H1 (cell line): Measurements from ENCODE around the gene MEMO1. TPM values are rescaled to one million over a fixed set of nuclear protein-coding genes. Genes with fewer than 3 reads are reported as not detected.

ENCODE experiments used
- CTCF ChIA-PET: fragments of 300-600 bp; sonication (Branson Sonifier 250); formaldehyde crosslinking; loops from one replicate; lab custom pipeline; 2021; ENCODE audit not compliant: partially characterized antibody; lab: Charles Lee
- POLR2A ChIA-PET: fragments of 300-600 bp; sonication (Branson Sonifier 250); formaldehyde crosslinking; loops from one replicate; lab custom pipeline; 2021; ENCODE audit warnings: inconsistent platforms; ENCODE audit not compliant: partially characterized antibody; lab: Charles Lee
- DNase-seq, 2 experiments: peaks; one replicate each; pipeline versions ENCODE4 v3.0.0 to v3.0.0-alpha.2; 2010 to 2022; ENCODE audit warnings: low spot score in 2 of 2, low read depth in 1 of 2, mixed read lengths in 1 of 2
- FAIRE-seq: peaks from 2 replicates; lab custom pipeline; 2011; peaks lifted over from hg19 to GRCh38; lab: Jason Lieb, UNC
- H2AFZ ChIP-seq: 2 replicates; pipeline ENCODE4 v1.8.1; 2012; ENCODE audit warnings: low read length, inconsistent platforms
- H2AK5ac ChIP-seq: 2 replicates; pipeline ENCODE4 v1.6.1; 2013; ENCODE audit warnings: low read depth, low read length
- H2BK120ac ChIP-seq: replicated peaks from 2 replicates; pipeline ENCODE3; 2013; ENCODE audit warnings: low read depth, low read length, inconsistent platforms
- H2BK12ac ChIP-seq: 2 replicates; pipeline ENCODE4 v1.6.1; 2013; ENCODE audit warnings: low read depth, low read length
- H2BK15ac ChIP-seq: 2 replicates; pipeline ENCODE4 v1.6.1; 2013; ENCODE audit warnings: low read length
- H2BK20ac ChIP-seq: 2 replicates; pipeline ENCODE4 v1.6.1; 2013; ENCODE audit warnings: low read length
- H2BK5ac ChIP-seq: 2 replicates; pipeline ENCODE4 v1.6.1; 2013; ENCODE audit warnings: low read depth, low read length
- H3K14ac ChIP-seq: 2 replicates; pipeline ENCODE4 v1.6.1; 2013; ENCODE audit warnings: inconsistent platforms; ENCODE audit not compliant: insufficient read length
- H3K18ac ChIP-seq: 2 replicates; pipeline ENCODE4 v1.6.1; 2013; ENCODE audit warnings: low read length; ENCODE audit errors: extremely low read depth
- H3K23ac ChIP-seq: 2 replicates; pipeline ENCODE4 v1.6.1; 2013; ENCODE audit warnings: inconsistent platforms; ENCODE audit not compliant: insufficient read length
- H3K23me2 ChIP-seq: 2 replicates; pipeline ENCODE4 v1.6.1; 2013; ENCODE audit warnings: low read depth, low read length
- H3K27ac ChIP-seq: 2 replicates; pipeline ENCODE4 v1.6.1; 2011; ENCODE audit warnings: low read depth, low read length, inconsistent platforms
- H3K27me3 ChIP-seq, 4 experiments: replicated peaks in 1 of 4; 1 replicate in 1 of 4; 2 replicates in 3 of 4; pipeline versions ENCODE4 v1.6.1 to v1.8.1; 2011 to 2013; ENCODE audit warnings: low read length in 3 of 4, mild to moderate bottlenecking in 3 of 4, inconsistent platforms in 2 of 4, mixed read lengths in 2 of 4, moderate library complexity in 1 of 4; ENCODE audit not compliant: control insufficient read depth in 3 of 4, insufficient read depth in 3 of 4; ENCODE audit errors: extremely low read depth in 1 of 4
- H3K36me3 ChIP-seq, 4 experiments: 2 replicates each; pipeline versions ENCODE4 v1.6.1 to v1.8.1; 2011 to 2013; ENCODE audit warnings: mild to moderate bottlenecking in 4 of 4, low read length in 3 of 4, moderate library complexity in 2 of 4, control low read depth in 1 of 4, inconsistent platforms in 1 of 4; ENCODE audit not compliant: insufficient read depth in 4 of 4, control insufficient read depth in 2 of 4
- H3K4ac ChIP-seq: replicated peaks from 2 replicates; pipeline ENCODE3; 2013; ENCODE audit warnings: low read length, low read depth, mixed read lengths, inconsistent platforms; ENCODE audit not compliant: insufficient read length
- H3K4me1 ChIP-seq, 4 experiments: replicated peaks in 1 of 4; 1 replicate in 1 of 4; 2 replicates in 3 of 4; pipeline versions ENCODE4 v1.6.1 to v1.8.1; 2011 to 2013; ENCODE audit warnings: low read length in 3 of 4, inconsistent platforms in 2 of 4, mixed read lengths in 1 of 4; ENCODE audit not compliant: insufficient read depth in 4 of 4, control insufficient read depth in 3 of 4
- H3K4me2 ChIP-seq, 2 experiments: 2 replicates each; pipeline versions ENCODE4 v1.6.1 to v1.8.1; 2011 to 2013; ENCODE audit warnings: low read depth in 2 of 2, low read length in 2 of 2, control low read depth in 1 of 2, inconsistent platforms in 1 of 2, mild to moderate bottlenecking in 1 of 2; ENCODE audit not compliant: insufficient read depth in 1 of 2
- H3K4me3 ChIP-seq, 4 experiments: fragments of 200-600, 300-600 bp in 1 of 4; sonication (generic), shearing (Covaris generic), sonication (Bioruptor Twin) in 1 of 4; 2 replicates each; pipeline versions ENCODE4 v1.5.1 to v1.8.1; 2011 to 2016; ENCODE audit warnings: low read length in 4 of 4, low read depth in 3 of 4, control low read depth in 2 of 4, inconsistent platforms in 2 of 4, mild to moderate bottlenecking in 2 of 4, mixed read lengths in 1 of 4, moderate library complexity in 1 of 4; ENCODE audit not compliant: insufficient read depth in 2 of 4; ENCODE audit errors: extremely low read depth in 1 of 4
- H3K56ac ChIP-seq: replicated peaks from 2 replicates; pipeline ENCODE3; 2013; ENCODE audit warnings: low read depth, mild to moderate bottlenecking, mixed read lengths, low read length, inconsistent platforms; ENCODE audit not compliant: insufficient read length
- H3K79me1 ChIP-seq: 2 replicates; pipeline ENCODE4 v1.6.1; 2013; ENCODE audit warnings: low read depth, low read length, control low read depth
- H3K79me2 ChIP-seq, 2 experiments: 2 replicates each; pipeline versions ENCODE4 v1.6.1 to v1.8.1; 2012 to 2013; ENCODE audit warnings: low read length in 2 of 2, mild to moderate bottlenecking in 2 of 2, inconsistent platforms in 1 of 2; ENCODE audit not compliant: insufficient read depth in 2 of 2, control insufficient read depth in 1 of 2
- H3K9ac ChIP-seq, 4 experiments: replicated peaks in 1 of 4; 1 replicate in 1 of 4; 2 replicates in 3 of 4; pipeline versions ENCODE4 v1.6.1 to v1.8.1; 2011 to 2013; ENCODE audit warnings: low read depth in 3 of 4, low read length in 3 of 4, control low read depth in 2 of 4, mild to moderate bottlenecking in 2 of 4, moderate library complexity in 2 of 4, inconsistent platforms in 1 of 4; ENCODE audit errors: extremely low read depth in 1 of 4
- H3K9me3 ChIP-seq, 2 experiments: 2 replicates each; pipeline versions ENCODE4 v1.6.1 to v1.8.1; 2012 to 2013; ENCODE audit warnings: mild to moderate bottlenecking in 2 of 2, moderate library complexity in 2 of 2, control low read depth in 1 of 2, inconsistent platforms in 1 of 2, low read depth in 1 of 2, low read length in 1 of 2, mixed read lengths in 1 of 2; ENCODE audit not compliant: insufficient read depth in 2 of 2
- H4K20me1 ChIP-seq, 2 experiments: replicated peaks in 1 of 2; 2 replicates each; pipeline versions ENCODE3 to v1.8.1; 2011 to 2013; ENCODE audit warnings: inconsistent platforms in 2 of 2, low read length in 2 of 2, mild to moderate bottlenecking in 1 of 2; ENCODE audit not compliant: insufficient read depth in 2 of 2, control insufficient read depth in 1 of 2
- H4K5ac ChIP-seq: 2 replicates; pipeline ENCODE4 v1.6.1; 2013; ENCODE audit warnings: low read length, low read depth, mixed read lengths, inconsistent platforms; ENCODE audit not compliant: insufficient read length
- H4K8ac ChIP-seq: 2 replicates; pipeline ENCODE4 v1.8.0; 2013; ENCODE audit warnings: mild to moderate bottlenecking, moderate library complexity, low read length, inconsistent platforms; ENCODE audit not compliant: insufficient read depth; ENCODE audit errors: extremely low read depth
- H4K91ac ChIP-seq: replicated peaks from 2 replicates; pipeline ENCODE3; 2013; ENCODE audit warnings: low read length, mixed read lengths, inconsistent platforms; ENCODE audit not compliant: insufficient read length
- ATF2 ChIP-seq: IDR thresholded peaks from 2 replicates; pipeline ENCODE4 v1.6.1; 2012; ENCODE audit warnings: low read length, inconsistent platforms
- CBX5 ChIP-seq: fragments of 300-800, 300-1000 bp; sonication (generic); IDR thresholded peaks from 2 replicates; pipeline ENCODE4 v1.7.1; 2016; ENCODE audit warnings: antibody characterized with exemption, low read length, low read depth
- CBX8 ChIP-seq: fragments of 300-800, 300-1000 bp; sonication (generic); IDR thresholded peaks from 2 replicates; pipeline ENCODE4 v1.7.1; 2016; ENCODE audit warnings: low read depth, low read length, borderline replicate concordance
- CEBPB ChIP-seq: IDR thresholded peaks from 2 replicates; pipeline ENCODE4 v1.6.1; 2012; ENCODE audit warnings: low read depth, low read length
- CTBP2 ChIP-seq: IDR thresholded peaks from 2 replicates; pipeline ENCODE4 v1.7.0; 2011; ENCODE audit warnings: borderline replicate concordance, mild to moderate bottlenecking, moderate library complexity, mixed read lengths, low read length; ENCODE audit not compliant: insufficient read depth, insufficient read length
- HDAC6 ChIP-seq: IDR thresholded peaks from one replicate; pipeline ENCODE4 v1.7.1; 2012; ENCODE audit warnings: low read depth, mild to moderate bottlenecking, inconsistent platforms, low read length, moderate library complexity
- JUND ChIP-seq: IDR thresholded peaks from 2 replicates; pipeline ENCODE4 v1.6.1; 2011; ENCODE audit warnings: mild to moderate bottlenecking, improper control_type of control experiment, low read length
- NANOG ChIP-seq: IDR thresholded peaks from 2 replicates; pipeline ENCODE4 v1.6.1; 2011; ENCODE audit warnings: low read length, low read depth, mild to moderate bottlenecking, inconsistent platforms; ENCODE audit not compliant: insufficient read depth, poor library complexity, severe bottlenecking
- POLR2AphosphoS5 ChIP-seq: IDR thresholded peaks from 2 replicates; pipeline ENCODE4 v1.6.1; 2011; ENCODE audit warnings: low read depth, low read length
- RFX5 ChIP-seq: IDR thresholded peaks from 2 replicates; pipeline ENCODE4 v1.6.1; 2011; ENCODE audit warnings: low read depth, low read length, improper control_type of control experiment, borderline replicate concordance
- TEAD4 ChIP-seq: IDR thresholded peaks from 2 replicates; pipeline ENCODE4 v1.6.1; 2012; ENCODE audit warnings: low read depth, low read length, inconsistent platforms, mixed read lengths
- YY1 ChIP-seq: IDR thresholded peaks from 2 replicates; pipeline ENCODE4 v1.6.1; 2011; ENCODE audit warnings: low read depth, mild to moderate bottlenecking, low read length
- WGBS, 2 experiments: shearing (Covaris generic) in 1 of 2; methylation state at CpG; one replicate each; pipeline versions ENCODE4 v1.1.6 to v1.1.7; 2013 to 2015; ENCODE audit warnings: low lambda C conversion rate in 2 of 2, mixed read lengths in 2 of 2, inconsistent platforms in 1 of 2, low coverage in 1 of 2, missing lambda C conversion rate in 1 of 2; ENCODE audit not compliant: insufficient replicate concordance in 2 of 2, insufficient coverage in 1 of 2, insufficient read length in 1 of 2; ENCODE audit errors: extremely low coverage in 1 of 2, missing lambda C conversion rate in 1 of 2; 5-methylcytosine and 5-hydroxymethylcytosine counted together
- polyA plus RNA-seq, 7 experiments: library from polyadenylated mRNA; depleted of rRNA in 3 of 7; stranded (reverse) in 5 of 7; unstranded in 2 of 7; fragments of >200 nt in 5 of 7; fragments of 200-250 nt in 2 of 7; gene quantifications; 1 replicate in 5 of 7; 2 replicates in 1 of 7; 4 replicates in 1 of 7; pipeline versions ENCODE4 v1.2.1 to v1.2.3, GENCODE V29; 2011 to 2013; ENCODE audit warnings: missing spikeins in 2 of 7, mixed read lengths in 2 of 7
- total RNA-seq: library from RNA; stranded (reverse); fragmentation: NEBNext Ultra II Directional; extraction: Animal tissue kit (Norgen Biotek cat#: 25700); gene quantifications from 2 replicates; pipeline ENCODE4 v1.2.1, GENCODE V29; 2021

The MEMO1 gene
- total and polyA plus RNA-seq, 2 of the 8 experiments (the other 6 are each of a cell fraction or from before 2014, with no cell fraction given), result 26.9 to 54.7 TPM

- Histone ChIP-seq H3K27me3 (peaks cover 0 to 1% (median 0%) of the 10 kb centered on the region in 4 experiments; a peak in 1 of 7 replicates), H2BK5ac (no peak overlapping the region), H2AK5ac (no peak overlapping the region), H2BK120ac (no peak overlapping the region), H3K56ac (no peak overlapping the region), H4K91ac (no peak overlapping the region), H3K9ac (no peak overlapping the region), H4K20me1 (peaks cover 0 to 2% of the 10 kb centered on the region in 2 experiments), H4K8ac (no peak overlapping the region), H2BK20ac (no peak overlapping the region), H3K23me2 (no peaks in the 10 kb centered on the region; the same call in 1 of the 2 replicates), H3K79me1 (peaks cover 6% of the 10 kb centered on the region; the same call in 1 of the 2 replicates), H3K23ac (no peak overlapping the region), H2AFZ (no peak overlapping the region), H2BK15ac (no peak overlapping the region), H3K4me2 (no peak overlapping the region), H2BK12ac (no peak overlapping the region), H4K5ac (no peak overlapping the region), H3K36me3 (peaks cover 0 to 6% (median 0%) of the 10 kb centered on the region in 4 experiments; a peak in 2 of 8 replicates), H3K79me2 (peaks cover 0 to 50% of the 10 kb centered on the region in 2 experiments; a peak in 3 of 4 replicates), H3K4me3 (no peak overlapping the region), H3K27ac (no peak overlapping the region), H3K4ac (no peak overlapping the region), H3K4me1 (peaks cover 0 to 4% (median 2%) of the 10 kb centered on the region in 4 experiments; a peak in 1 of 7 replicates), H3K14ac (no peak overlapping the region), H3K18ac (no peak overlapping the region), H3K9me3 (no peaks in the 10 kb centered on the region)
- ChIA-PET CTCF (interaction anchor here (0.6 kb wide), 1 partner anchor 84 kb away, joined by 3 read pairs; no protein-coding TSS in a partner anchor), POLR2A (no interaction called here)
- WGBS, 2 experiments, result 97 to 100% methylated on average over 1 to 3 of the region's 3 CpGs
- FAIRE-seq, result no peak
- DNase-seq, result no peak
- TF ChIP-seq ATF2, result no peak
- TF ChIP-seq CBX8, result no peak
- TF ChIP-seq POLR2AphosphoS5, result no peak
- no peak for TF ChIP-seq JUND
- TF ChIP-seq CBX5, result no peak
- no peak for TF ChIP-seq RFX5
- no peak for TF ChIP-seq TEAD4
- no peak for TF ChIP-seq NANOG
- no peak for TF ChIP-seq CTBP2
- no peak for TF ChIP-seq HDAC6
- TF ChIP-seq CEBPB, result no peak
- TF ChIP-seq YY1, result no peak
Measured at GRCh38 chr2:31943636-31944225, 67.1 kb downstream of the MEMO1 start.
